K562 (cell line): ENCODE data around the gene ADAR.

Experiments used
- BACH1 ChIP-seq: fragments of 200-800 bp; sonication (Bioruptor generic); IDR thresholded peaks from 2 replicates; pipeline ENCODE4 v1.6.1; 2016; ENCODE audit warnings: missing genetic modification characterization, missing compliant biosample characterization
- HDAC6 ChIP-seq: IDR thresholded peaks from 2 replicates; pipeline ENCODE4 v1.6.1; 2012; ENCODE audit warnings: low read depth, mild to moderate bottlenecking, control low read depth, inconsistent platforms, low read length, moderate library complexity
- JUN ChIP-seq, 2 experiments: sonication (generic) in 1 of 2; formaldehyde crosslinking in 1 of 2; IDR thresholded peaks; 2 replicates each; pipeline versions ENCODE4 v1.6.1 to v1.8.0; 2012 to 2022; ENCODE audit warnings: borderline replicate concordance in 2 of 2, mild to moderate bottlenecking in 2 of 2, improper control_type of control experiment in 1 of 2, low read depth in 1 of 2, low read length in 1 of 2, missing genetic modification reagents in 1 of 2
- KAT7 ChIP-seq: sonication (generic); formaldehyde crosslinking; IDR thresholded peaks from 2 replicates; pipeline ENCODE4 v1.8.0; 2022; ENCODE audit warnings: missing genetic modification reagents, mild to moderate bottlenecking, borderline replicate concordance
- MXI1 ChIP-seq: IDR thresholded peaks from 2 replicates; pipeline ENCODE4 v1.6.1; 2011; ENCODE audit warnings: low read depth, mild to moderate bottlenecking, improper control_type of control experiment, low read length
- POLR2A ChIP-seq: fragments of 450-650 bp; conservative IDR thresholded peaks from 2 replicates; pipeline ENCODE4 v1.6.1; 2016
- POU5F1 ChIP-seq: fragments of 150-350 bp; IDR thresholded peaks from 2 replicates; pipeline ENCODE4 v1.6.1; 2014; ENCODE audit warnings: borderline replicate concordance, low read length, low read depth, mild to moderate bottlenecking; ENCODE audit not compliant: partially characterized antibody
- TARDBP ChIP-seq: fragments of 450-650 bp; IDR thresholded peaks from 2 replicates; pipeline ENCODE4 v1.6.1; 2016
- ZBTB17 ChIP-seq: fragments of 450-650 bp; formaldehyde crosslinking; IDR thresholded peaks from 2 replicates; pipeline ENCODE4 v1.4.0; 2020; ENCODE audit warnings: mild to moderate bottlenecking
- TF ChIP-seq, protein P1 (sequence below), 3 experiments: IDR thresholded peaks in 2 of 3; conservative IDR thresholded peaks in 1 of 3; 2 replicates each; pipeline ENCODE4 v1.5.1; 2011 to 2012; ENCODE audit warnings: low read length in 3 of 3, mild to moderate bottlenecking in 3 of 3, control low read depth in 2 of 3, improper control_type of control experiment in 1 of 3, inconsistent platforms in 1 of 3, low read depth in 1 of 3, mixed read lengths in 1 of 3, moderate library complexity in 1 of 3; ENCODE audit not compliant: insufficient read depth in 2 of 3
- TF ChIP-seq, protein P2 (sequence below), 2 experiments: fragments of 450-650 bp; formaldehyde crosslinking in 1 of 2; IDR thresholded peaks; 2 replicates each; pipeline versions ENCODE4 v1.4.0 to v1.6.1; 2014 to 2020; ENCODE audit warnings: mild to moderate bottlenecking in 2 of 2, borderline replicate concordance in 1 of 2, low read depth in 1 of 2

DNA sequence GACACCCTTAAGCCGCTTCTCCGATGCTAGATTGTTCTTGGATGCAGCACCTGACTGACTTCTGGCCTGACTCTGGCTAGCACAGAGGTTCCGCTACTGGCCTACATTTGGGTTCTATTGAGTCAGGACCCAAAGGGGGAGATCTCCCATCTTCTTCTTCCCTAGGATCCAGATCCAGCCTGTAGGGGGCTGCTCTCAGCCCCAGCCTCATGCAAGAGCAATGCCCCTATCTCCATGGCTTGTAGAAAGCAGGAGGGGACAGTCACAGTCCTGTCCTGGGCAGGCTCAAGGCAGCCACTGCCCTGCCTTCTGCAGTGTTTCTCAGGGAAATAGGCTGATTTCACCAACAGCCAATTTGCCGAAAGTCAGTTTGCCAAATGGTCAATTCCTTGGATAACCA lies 6.3 kb upstream of the ADAR start:
- TF ChIP-seq POLR2A (no peak), JUN (IDR thresholded peaks at IDR 0.05; ENCODE audit: borderline replicate concordance, low read depth, low read length) (no peak), JUN (CRISPR knock-in tag; IDR thresholded peaks at IDR 0.05; ENCODE audit: borderline replicate concordance) (no peak), POU5F1 (no peak), MXI1 (no peak), BACH1 (tag) (no peak), ZBTB17 (CRISPR knock-in tag) (no peak), HDAC6 (no peak), TARDBP (no peak), KAT7 (CRISPR knock-in tag) (no peak)
- TF ChIP-seq, protein P1, sequence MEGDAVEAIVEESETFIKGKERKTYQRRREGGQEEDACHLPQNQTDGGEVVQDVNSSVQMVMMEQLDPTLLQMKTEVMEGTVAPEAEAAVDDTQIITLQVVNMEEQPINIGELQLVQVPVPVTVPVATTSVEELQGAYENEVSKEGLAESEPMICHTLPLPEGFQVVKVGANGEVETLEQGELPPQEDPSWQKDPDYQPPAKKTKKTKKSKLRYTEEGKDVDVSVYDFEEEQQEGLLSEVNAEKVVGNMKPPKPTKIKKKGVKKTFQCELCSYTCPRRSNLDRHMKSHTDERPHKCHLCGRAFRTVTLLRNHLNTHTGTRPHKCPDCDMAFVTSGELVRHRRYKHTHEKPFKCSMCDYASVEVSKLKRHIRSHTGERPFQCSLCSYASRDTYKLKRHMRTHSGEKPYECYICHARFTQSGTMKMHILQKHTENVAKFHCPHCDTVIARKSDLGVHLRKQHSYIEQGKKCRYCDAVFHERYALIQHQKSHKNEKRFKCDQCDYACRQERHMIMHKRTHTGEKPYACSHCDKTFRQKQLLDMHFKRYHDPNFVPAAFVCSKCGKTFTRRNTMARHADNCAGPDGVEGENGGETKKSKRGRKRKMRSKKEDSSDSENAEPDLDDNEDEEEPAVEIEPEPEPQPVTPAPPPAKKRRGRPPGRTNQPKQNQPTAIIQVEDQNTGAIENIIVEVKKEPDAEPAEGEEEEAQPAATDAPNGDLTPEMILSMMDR (IDR thresholded peaks at IDR 0.05 in 2 of 3, conservative IDR thresholded peaks at IDR 0.05 in 1 of 3; ENCODE audit: insufficient read depth in 2 of 3, low read depth in 1 of 3, low read length in 3 of 3) = no peak
- TF ChIP-seq, protein P2, sequence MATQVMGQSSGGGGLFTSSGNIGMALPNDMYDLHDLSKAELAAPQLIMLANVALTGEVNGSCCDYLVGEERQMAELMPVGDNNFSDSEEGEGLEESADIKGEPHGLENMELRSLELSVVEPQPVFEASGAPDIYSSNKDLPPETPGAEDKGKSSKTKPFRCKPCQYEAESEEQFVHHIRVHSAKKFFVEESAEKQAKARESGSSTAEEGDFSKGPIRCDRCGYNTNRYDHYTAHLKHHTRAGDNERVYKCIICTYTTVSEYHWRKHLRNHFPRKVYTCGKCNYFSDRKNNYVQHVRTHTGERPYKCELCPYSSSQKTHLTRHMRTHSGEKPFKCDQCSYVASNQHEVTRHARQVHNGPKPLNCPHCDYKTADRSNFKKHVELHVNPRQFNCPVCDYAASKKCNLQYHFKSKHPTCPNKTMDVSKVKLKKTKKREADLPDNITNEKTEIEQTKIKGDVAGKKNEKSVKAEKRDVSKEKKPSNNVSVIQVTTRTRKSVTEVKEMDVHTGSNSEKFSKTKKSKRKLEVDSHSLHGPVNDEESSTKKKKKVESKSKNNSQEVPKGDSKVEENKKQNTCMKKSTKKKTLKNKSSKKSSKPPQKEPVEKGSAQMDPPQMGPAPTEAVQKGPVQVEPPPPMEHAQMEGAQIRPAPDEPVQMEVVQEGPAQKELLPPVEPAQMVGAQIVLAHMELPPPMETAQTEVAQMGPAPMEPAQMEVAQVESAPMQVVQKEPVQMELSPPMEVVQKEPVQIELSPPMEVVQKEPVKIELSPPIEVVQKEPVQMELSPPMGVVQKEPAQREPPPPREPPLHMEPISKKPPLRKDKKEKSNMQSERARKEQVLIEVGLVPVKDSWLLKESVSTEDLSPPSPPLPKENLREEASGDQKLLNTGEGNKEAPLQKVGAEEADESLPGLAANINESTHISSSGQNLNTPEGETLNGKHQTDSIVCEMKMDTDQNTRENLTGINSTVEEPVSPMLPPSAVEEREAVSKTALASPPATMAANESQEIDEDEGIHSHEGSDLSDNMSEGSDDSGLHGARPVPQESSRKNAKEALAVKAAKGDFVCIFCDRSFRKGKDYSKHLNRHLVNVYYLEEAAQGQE (IDR thresholded peaks at IDR 0.05; ENCODE audit: borderline replicate concordance) = no peak
- TF ChIP-seq, protein P2 (CRISPR knock-in tag; IDR thresholded peaks at IDR 0.05; ENCODE audit: low read depth) = no peak
